HG03521 (cell line): Measurements from ENCODE around the gene TCF25.

ENCODE experiments used
- ATAC-seq: cut with Tn5 transposase; IDR thresholded peaks from one replicate; pipeline ENCODE4 v1.9.1; 2021; ENCODE audit warnings: mild to moderate bottlenecking, moderate library complexity; ENCODE audit not compliant: unreplicated experiment

Gene TCF25

DNA sequence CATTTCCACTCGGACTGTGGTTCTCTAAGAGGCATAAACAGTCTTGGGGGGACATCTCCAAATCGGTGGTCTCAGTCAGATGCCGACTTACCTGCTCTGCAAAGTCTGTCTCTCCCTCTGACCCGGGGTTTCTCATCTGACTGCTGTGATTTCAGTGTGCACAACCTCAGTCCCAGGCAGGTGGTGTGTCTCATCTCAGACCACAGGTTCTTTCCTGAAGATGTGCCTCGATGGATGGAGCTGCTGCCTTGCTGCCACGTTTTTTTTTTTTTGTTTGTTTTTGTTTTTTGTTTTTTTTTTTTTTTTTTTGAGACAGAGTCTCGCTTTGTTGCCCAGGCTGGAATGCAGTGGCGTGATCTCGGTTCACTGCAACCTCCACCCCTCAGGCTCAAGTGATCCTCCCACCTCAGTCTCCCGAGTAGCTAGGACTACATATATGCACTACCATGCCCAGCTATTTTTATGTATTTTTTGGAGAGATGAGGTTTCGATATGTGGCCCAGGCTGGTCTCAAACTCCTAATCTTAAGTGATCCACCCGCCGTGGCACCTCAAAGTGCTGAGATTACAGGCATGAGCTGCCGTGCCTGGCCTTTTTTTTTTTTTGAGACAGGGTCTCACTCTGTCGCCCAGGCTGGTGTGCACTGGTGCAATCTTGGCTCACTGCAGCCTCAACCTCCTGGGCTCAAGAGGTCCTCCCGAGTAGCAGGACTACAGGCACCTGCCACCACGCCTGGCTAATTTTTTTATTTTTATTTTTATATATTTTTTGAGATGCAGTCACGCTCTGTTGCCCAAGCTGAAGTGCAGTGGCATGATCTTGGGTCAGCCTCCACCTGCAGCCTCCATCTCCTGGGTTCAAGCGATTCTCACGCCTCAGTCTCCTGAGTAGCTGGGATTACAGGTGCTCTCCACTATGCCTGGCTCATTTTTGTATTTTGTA lies 29.7 kb upstream of the TCF25 start:
- no peak for ATAC-seq

- ATAC-seq = no peak
These were observed 28.6 kb upstream of the TCF25 start for GRCh38 chr16:89844739-89845339.

GRCh38 chr16:89845417-89845816 lies 28.0 kb upstream of the TCF25 start:
- ATAC-seq = no peak

- no peak for ATAC-seq
These were observed 26.1 kb upstream of the TCF25 start for GRCh38 chr16:89847051-89847939.

GRCh38 chr16:89847940-89848297 lies 25.5 kb upstream of the TCF25 start:
- ATAC-seq = no peak

GRCh38 chr16:89848974-89849373 lies 24.4 kb upstream of the TCF25 start:
- no peak for ATAC-seq

- no peak for ATAC-seq
These were observed 19.9 kb upstream of the TCF25 start for GRCh38 chr16:89853306-89853993.

DNA sequence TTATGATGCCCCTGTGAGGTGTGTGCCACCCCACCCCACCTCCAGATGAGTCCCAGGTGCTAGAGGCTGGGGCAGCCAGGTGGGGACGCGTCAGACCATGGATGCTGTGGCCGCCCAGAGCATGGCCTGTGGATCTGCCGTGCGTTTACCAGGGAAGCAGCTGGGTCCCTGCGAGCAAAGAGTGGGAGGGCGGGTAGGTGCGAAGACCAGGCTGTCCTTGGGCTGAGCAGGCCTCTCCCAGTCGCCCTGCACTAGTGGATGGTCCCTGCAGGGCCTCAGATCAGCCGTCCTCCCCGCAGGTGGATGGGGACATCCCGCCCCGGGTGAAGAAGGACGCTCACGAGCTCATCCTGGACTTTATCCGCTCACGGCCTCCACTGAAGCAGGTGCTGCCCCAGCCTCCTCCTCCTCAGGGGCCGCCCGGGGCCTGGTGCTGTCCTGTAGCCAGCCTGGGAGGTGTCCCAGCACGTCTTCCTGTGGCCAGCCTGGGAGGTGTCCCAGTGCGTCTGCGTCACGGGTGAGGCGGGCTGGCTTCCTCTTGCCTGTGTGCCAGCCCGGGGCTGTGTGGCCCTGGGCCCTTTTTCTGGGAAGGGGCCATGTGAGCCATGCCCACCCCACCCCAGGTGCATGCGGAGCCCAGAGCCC lies 18.0 kb upstream of the TCF25 start:
- ATAC-seq = no peak

DNA sequence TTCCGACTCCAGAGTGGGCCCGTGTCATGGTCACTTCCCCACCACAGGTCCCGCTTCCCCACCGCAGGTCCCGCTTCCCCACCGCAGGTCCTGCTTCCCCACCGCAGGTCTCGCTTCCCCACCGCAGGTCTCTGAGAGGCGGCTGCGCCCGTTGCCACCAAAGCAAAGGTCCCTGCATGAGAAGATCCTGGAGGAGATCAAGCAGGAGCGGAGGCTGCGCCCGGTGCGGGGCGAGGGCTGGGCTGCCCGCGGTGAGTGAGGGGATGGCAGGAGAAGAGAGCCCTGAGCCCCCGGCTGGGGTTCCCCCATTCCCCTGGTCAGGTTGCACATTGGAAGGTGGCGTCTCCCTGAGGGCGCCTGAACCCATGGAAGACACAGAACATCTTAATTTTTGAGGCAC lies 17.4 kb upstream of the TCF25 start:
- ATAC-seq = no peak

- no peak for ATAC-seq
These were observed 14.3 kb upstream of the TCF25 start for GRCh38 chr16:89858973-89859614.

DNA sequence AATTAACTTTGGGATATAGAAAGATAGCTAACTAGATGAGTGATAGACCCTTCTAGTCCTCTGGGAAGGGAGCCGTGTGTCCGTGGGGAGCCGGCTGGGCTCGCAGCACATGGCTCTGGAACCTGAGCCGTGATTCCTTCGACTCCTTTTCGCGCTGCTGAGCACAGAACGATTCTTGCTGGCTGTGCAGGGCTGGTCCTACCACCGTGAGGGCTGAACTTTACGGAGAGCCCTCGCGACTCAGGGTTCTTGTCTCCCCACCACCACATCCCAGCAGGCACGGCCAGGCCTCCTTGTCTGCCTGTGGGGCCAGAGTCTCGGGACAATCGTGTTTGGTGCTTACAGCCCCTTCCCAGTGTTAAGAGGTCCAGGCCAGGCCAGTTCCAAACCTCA lies 13.8 kb upstream of the TCF25 start:
- ATAC-seq = no peak

GRCh38 chr16:89860747-89861304 lies 12.6 kb upstream of the TCF25 start:
- no peak for ATAC-seq

DNA sequence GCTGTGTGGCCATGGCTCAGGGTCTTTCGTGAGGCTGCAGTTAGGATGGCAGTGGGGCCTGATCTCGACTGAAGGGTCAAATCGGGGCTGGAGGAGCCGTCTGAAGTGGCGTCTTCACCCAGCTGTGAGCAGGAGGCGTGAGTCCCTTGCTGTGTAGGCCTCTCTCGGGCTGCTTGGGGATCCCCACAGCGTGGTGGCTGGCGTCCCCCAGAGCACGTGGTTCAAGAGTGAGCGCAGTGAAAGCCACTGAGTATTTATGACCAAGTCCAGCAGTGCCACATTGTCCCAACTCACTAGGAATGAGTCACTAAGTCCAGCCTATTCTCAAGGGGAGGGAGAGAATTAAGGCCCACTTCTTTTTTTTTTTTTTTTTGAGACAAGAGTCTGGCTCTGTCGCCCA lies 11.7 kb upstream of the TCF25 start:
- ATAC-seq = no peak

DNA sequence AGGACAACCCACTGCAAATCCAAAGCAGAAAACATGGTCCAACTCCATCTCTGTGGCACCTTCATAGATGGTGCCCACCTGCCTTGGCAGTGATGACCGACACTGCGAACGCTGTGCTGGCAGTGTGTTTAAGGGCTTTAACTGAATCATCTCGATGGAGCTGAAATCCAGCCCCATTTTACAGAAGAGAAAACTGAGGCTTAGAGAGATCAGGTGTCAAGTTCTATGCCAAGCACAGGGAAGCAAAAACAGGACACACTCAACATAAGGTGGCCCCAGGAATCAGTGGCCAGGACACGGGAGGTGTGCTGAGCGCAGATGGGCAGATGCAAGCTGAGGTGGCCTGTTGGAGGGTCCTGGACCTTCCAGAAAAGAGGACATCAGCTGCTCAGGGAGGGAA lies 10.7 kb upstream of the TCF25 start:
- ATAC-seq = no peak

DNA sequence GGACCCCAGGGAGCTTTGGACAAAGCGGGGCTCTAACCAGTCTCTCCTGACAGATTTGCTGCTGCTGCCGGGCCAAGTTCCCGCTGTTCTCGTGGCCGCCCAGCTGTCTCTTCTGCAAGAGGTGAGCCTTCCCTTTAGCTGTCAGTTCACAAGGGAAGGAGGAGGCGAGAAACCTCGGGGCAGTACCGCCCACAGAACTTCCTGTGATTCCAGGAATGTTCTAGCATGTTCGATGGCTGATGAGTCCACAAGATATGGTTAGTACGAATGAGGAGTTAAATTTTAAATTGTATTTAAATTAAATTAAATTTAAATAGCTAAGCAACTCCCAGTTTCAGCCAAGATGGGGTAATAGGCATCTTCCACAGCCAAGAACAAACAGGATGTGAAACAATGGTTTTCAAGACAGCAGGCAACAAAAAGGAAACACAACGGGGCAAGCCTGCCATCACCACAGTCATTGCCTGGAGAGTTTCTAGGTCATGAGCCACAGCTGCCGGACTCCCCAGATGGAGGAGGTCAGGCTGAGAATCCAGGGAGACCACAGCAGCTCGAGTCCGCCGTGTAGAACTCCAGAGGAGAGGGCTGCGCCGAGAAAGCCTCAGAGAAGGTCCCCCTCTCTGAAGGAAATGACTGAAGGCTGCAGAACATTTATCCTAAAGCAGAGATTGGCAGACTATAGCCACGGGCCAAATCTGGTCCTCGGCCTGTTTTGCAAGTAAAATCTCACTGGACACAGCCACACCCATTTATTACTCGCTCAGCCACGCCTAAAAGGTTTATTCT lies 9.5 kb upstream of the TCF25 start:
- ATAC-seq = no peak

DNA sequence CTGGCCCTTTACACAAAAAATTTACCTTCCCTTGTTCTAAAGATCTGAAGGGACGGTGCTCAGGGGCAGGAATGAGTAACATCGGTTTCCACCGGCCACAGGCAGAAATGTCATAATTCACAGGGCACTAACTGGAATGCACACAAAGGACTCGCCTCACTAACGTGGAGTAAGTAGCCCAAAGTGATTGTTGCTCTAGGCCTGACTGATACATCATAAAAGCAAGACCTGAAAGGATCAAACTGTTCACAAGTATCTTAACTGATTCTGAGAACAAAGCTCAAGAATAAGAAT lies 8.9 kb upstream of the TCF25 start:
- no peak for ATAC-seq

DNA sequence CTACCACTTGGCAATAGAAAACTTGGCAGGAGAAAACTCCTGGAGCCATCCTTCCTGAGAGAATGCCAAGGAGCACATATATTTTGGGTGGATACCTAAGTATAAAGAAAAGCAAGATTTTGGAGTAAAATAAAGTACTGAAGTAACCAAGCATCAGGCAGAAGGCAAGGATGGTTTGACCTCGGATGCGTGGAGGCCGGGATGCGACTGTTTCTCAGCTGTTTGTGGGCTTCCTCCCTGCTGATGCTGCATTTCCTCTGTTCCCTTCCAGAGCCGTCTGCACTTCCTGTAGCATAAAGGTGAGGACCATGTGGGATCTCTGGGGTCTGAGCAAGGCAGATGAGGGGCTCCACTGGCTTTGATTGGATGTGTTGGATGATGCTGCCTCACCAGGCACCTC lies 5.5 kb upstream of the TCF25 start:
- ATAC-seq = no peak

DNA sequence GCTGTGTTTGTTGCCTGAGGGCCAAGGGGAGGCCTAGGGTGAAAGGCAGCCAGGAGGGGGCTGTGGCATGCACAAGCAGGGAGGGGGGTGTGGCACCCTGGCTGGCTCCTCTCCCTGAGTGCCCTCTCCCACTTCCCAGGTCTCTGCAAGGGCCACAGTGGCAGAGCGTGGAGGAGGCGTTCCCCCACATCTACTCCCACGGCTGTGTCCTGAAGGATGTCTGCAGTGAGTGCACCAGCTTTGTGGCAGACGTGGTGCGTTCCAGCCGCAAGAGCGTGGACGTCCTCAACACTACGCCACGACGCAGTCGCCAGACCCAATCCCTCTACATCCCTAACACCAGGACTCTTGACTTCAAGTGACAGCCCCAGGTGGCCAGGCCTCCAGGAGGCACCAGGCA lies 3.5 kb upstream of the TCF25 start:
- no peak for ATAC-seq

GRCh38 chr16:89870440-89870839 lies 3.0 kb upstream of the TCF25 start:
- no peak for ATAC-seq
